ENCODE measurements around the gene PKM.

The PKM gene

GRCh38 chr15:72207558-72208085 is 23.4 kb downstream of the PKM start:
- no peak for DNase-seq (ENCODE audit: low read depth)
- H3K4me3 ChIP-seq (ENCODE audit: low read depth, low read length), result no peak overlapping the region
- no peak for TF ChIP-seq CTCF (IDR thresholded peaks at IDR 0.05; ENCODE audit: control insufficient read depth, extremely low read depth, insufficient read depth)

DNA sequence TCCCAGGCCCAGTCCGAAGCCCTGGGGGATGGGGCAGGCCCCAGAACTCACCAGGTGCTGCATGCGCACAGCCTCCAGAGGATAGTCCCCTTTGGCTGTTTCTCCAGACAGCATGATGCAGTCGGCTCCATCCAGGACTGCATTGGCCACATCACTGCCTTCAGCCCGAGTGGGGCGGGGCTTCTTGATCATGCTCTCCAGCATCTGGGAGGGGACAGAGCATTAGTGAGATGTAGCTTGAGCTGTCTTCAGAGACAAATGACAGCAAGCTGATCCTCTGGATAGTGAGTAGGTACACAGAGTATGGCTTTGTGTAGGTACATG is 24.4 kb downstream of the PKM start:
- no peak for TF ChIP-seq CTCF (IDR thresholded peaks at IDR 0.05; ENCODE audit: control insufficient read depth, extremely low read depth, insufficient read depth)
- no peak overlapping the region for H3K4me3 ChIP-seq (ENCODE audit: low read depth, low read length)
- DNase-seq (ENCODE audit: low read depth), result no peak

DNA sequence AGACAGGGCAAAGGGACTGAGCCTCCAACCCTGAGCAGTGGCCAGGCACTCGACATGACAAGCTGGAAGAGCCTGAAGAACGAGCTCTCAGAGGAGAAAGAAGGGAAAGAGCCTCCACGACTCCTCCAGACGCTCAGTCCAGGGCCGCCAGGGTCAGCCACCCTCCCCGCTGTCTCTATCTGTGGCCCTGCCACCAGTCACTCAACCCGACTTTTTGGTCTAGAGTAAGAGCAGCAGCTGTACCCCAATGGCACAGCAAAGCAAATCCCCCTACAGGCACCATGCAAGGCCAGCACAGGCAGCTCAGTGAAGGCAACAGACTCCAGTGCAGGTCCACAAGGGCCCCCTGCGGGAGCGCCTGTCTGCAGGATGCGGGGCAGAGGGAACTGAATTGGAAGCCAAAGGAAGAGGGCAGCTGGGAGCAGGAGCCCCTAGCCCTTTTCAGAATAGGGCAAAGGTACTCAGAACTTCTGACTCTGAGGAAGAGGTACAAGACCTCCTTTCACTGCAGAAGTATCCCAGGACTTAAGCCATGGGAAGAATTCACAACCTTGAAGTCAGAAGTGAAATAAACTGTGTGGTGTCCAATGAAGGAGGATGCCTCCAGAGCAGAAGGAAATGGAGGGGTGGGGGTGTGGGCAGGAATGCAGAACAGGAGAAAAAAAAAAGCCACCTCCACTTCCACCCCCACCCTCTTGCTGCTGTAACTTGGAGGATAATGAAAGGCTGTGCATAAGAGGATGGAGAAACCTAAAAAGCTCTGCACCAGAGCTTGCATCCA is 24.9 kb downstream of the PKM start:
- TF ChIP-seq CTCF (IDR thresholded peaks at IDR 0.05; ENCODE audit: control insufficient read depth, extremely low read depth, insufficient read depth), result no peak
- H3K4me3 ChIP-seq (ENCODE audit: low read depth, low read length), result no peak overlapping the region
- DNase-seq (ENCODE audit: low read depth), result no peak

DNA sequence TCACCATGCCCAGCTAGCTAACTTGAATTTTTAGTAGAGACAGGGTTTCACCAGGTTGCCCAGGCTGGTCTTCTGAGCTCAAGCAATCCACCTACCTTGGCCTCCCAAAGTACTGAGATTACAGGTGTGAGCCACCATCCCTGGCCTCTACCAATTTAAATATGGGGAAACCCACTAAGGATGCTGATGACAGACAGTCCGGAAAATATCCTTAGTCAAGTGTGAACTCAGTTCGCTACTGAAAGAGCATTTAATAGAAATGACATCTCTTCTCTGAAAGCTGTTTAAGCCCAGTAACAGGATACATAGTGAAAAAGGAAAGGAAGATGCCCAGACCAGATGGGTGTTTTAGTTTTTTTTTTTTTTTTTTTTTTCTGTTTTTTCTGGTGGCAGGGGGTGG is 25.7 kb downstream of the PKM start:
- DNase-seq (ENCODE audit: low read depth), result no peak
- no peak for TF ChIP-seq CTCF (IDR thresholded peaks at IDR 0.05; ENCODE audit: control insufficient read depth, extremely low read depth, insufficient read depth)
- no peak overlapping the region for H3K4me3 ChIP-seq (ENCODE audit: low read depth, low read length)

DNA sequence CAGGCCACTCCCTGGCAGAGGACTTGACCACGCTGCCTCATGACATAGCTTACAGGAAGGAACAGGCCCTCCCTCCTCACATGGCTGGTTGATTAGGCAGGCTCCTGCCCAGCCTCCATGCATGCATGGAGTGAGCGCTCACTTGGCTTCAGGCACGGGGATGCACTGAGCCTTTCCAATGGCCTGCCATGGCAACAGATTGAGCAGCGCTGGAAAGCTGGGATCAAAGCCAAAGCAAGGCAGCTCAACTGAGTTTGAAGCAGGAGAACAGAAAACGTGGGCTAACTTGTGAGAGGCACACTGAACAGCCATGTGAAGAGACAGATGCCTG is 27.5 kb downstream of the PKM start:
- H3K4me3 ChIP-seq (ENCODE audit: low read depth, low read length), result no peak overlapping the region
- peak; percentile 22 for DNase-seq (ENCODE audit: low read depth)
- TF ChIP-seq CTCF (IDR thresholded peaks at IDR 0.05; ENCODE audit: control insufficient read depth, extremely low read depth, insufficient read depth), result no peak

DNA sequence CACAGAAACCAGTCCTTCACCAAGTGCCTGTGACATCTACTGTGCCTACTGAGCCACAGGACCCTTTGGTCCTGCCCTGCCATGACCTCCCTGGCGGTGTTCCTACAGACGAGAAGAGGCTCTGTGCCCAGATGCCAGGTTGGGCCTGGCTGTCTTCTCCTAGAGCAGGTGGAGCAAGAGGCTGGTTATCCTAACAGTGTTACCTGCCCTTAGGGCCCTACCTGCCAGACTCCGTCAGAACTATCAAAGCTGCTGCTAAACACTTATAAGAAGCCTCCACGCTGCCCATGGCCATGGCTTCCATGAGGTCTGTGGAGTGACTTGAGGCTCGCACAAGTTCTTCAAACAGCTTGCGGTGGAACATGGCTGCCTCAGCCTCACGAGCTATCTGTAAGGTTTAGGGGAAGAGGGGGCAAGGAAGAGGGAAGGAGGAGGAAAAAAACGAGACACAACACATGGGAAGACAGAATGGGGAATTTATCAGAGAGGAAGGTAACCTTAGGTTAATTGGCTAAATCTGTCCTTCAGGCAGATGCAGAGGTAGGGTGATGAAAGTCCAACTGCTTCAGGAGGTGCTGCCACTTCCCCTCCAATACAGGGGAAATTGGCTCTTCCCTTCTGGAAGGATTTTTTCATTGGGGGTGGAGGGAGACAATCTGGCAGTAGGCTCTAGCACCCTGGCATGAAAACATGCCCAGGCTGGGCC is 28.0 kb downstream of the PKM start:
- TF ChIP-seq CTCF (IDR thresholded peaks at IDR 0.05; ENCODE audit: control insufficient read depth, extremely low read depth, insufficient read depth), result no peak
- no peak overlapping the region for H3K4me3 ChIP-seq (ENCODE audit: low read depth, low read length)
- no peak for DNase-seq (ENCODE audit: low read depth)

Data from LNCaP clone FGC (cell line).